Stimulated activated memory B cell treated with anti-CD40 and anti-IgM and Interleukin-4, amounts not matched to agents 10 μg/mL and 1 μg/mL and 100 μg/mL, for 72 hours (primary cell): ENCODE measurements around the gene ZNF211.
A peak's percentile ranks its signal among the peaks of the same experiment; 100 is the strongest.

ENCODE experiments used
- ATAC-seq: fragments of 150-1000 bp; cut with Tn5 transposase; 2 replicates; pipeline ENCODE4 v1.10.0; 2021
- H3K27ac Mint-ChIP-seq: one replicate; pipeline ENCODE4 v1.8.0; 2022; ENCODE audit warnings: mild to moderate bottlenecking, mixed read lengths
- H3K27me3 Mint-ChIP-seq: one replicate; pipeline ENCODE4 v1.8.0; 2022; ENCODE audit warnings: mixed read lengths
- H3K36me3 Mint-ChIP-seq: one replicate; pipeline ENCODE4 v1.8.0; 2022; ENCODE audit warnings: mixed read lengths
- H3K4me1 Mint-ChIP-seq: one replicate; pipeline ENCODE4 v1.8.0; 2022; ENCODE audit warnings: mixed read lengths
- H3K4me3 Mint-ChIP-seq: one replicate; pipeline ENCODE4 v1.8.0; 2022; ENCODE audit warnings: mild to moderate bottlenecking, moderate library complexity, mixed read lengths
- H3K9me3 Mint-ChIP-seq: one replicate; pipeline ENCODE4 v1.8.0; 2022; ENCODE audit warnings: mixed read lengths

The ZNF211 gene

GRCh38 chr19:57641715-57642234 is 8.8 kb downstream of the ZNF211 start:
- Mint-ChIP-seq H3K9me3 (peaks cover 26% of the 10 kb centered on the region), H3K4me1 (no peaks in the 10 kb centered on the region), H3K36me3 (peaks cover 78% of the 10 kb centered on the region), H3K4me3 (no peak overlapping the region), H3K27me3 (no peaks in the 10 kb centered on the region), H3K27ac (no peak overlapping the region)
- no peak for ATAC-seq

DNA sequence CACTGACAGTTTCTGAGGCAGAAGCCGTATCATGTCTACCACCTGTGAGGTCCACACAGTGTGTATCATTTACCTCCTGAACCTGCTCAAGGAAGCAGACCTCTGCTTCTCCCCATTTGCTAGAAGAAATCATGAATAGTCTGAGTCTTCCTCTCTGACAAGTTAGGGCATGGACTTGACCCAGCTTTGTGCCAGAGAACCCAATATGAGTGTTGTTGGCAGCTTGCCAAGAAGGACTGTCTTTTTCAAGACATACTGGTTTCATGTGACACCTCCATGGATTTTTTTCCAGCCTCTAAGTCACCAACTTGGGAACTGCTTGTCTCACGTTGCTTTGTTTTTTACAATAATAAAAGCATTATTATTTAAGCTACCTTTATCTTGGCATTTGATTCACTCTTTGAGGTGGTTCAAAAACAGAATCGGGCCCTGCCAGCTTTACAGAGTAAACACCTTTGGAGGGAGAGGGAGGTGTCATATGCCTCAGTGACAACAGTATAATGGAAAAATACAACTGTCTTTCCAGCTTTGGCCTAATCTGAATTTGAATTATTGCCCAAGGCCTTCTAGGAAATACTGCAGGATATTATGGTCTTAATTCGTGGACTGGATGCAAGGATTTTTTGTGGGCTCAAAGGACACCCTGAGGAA is 9.6 kb downstream of the ZNF211 start:
- no peaks in the 10 kb centered on the region for H3K4me1 Mint-ChIP-seq
- H3K4me3 Mint-ChIP-seq: no peak overlapping the region
- peaks cover 71% of the 10 kb centered on the region for H3K36me3 Mint-ChIP-seq
- peaks cover 22% of the 10 kb centered on the region for H3K9me3 Mint-ChIP-seq
- H3K27me3 Mint-ChIP-seq: no peaks in the 10 kb centered on the region
- no peak for ATAC-seq
- H3K27ac Mint-ChIP-seq: no peak overlapping the region

DNA sequence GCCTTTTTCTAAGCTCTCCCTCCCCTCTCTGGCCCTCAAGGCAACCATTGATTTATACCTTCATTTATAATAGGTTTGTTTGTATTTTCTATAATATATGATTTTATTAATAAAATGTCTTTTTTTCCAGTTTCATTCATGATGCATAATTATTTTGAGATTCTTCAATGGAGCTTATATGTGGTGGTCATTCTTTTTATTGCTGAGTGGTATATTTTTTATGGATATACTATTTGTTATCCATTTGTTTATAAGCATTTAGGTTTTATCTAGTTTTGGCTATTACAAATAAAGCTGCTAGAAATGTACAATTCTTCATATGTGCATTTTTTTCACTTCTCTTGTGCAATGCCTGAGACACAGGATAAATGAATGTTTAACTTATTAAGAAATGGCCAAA is 10.8 kb downstream of the ZNF211 start:
- no peak overlapping the region for H3K27ac Mint-ChIP-seq
- peaks cover 59% of the 10 kb centered on the region for H3K36me3 Mint-ChIP-seq
- no peaks in the 10 kb centered on the region for H3K27me3 Mint-ChIP-seq
- no peak overlapping the region for H3K4me3 Mint-ChIP-seq
- peaks cover 16% of the 10 kb centered on the region for H3K9me3 Mint-ChIP-seq
- ATAC-seq: no peak
- H3K4me1 Mint-ChIP-seq: no peaks in the 10 kb centered on the region

DNA sequence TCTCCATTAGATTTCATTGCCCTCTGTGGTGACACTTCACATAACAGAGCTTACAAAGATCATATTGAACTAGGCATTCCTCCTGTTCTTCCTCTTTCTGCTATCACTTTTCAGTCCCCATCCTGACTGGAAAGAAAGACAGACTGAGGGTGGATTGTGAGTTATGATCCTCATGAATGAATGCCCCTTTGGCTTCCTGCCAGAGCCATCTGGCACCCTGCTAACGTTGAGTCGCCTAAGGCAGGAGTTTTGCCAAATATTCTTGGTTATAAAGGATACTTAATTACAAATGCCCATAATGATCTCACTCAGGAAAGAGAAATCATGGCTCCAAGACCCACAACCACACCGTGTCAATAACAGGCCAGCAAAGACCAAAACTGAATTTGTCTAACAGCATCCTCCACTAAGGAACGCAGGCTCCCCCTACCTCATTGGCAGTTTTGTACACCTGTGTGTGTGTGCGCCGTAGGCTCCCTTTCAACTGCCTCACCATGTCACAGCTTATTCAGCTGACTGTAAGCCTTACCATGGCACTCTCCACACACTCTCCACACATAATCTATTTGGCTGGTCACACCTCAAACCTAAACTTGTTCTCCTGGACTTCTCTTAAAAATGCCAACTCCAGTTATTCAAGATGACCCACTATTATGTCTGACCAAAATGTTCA is 15.5 kb downstream of the ZNF211 start:
- H3K4me3 Mint-ChIP-seq: no peak overlapping the region
- H3K27ac Mint-ChIP-seq: no peak overlapping the region
- H3K36me3 Mint-ChIP-seq: peaks cover 18% of the 10 kb centered on the region
- H3K27me3 Mint-ChIP-seq: peaks cover 23% of the 10 kb centered on the region
- ATAC-seq: no peak
- peaks cover 5% of the 10 kb centered on the region for H3K4me1 Mint-ChIP-seq
- peaks cover 10% of the 10 kb centered on the region for H3K9me3 Mint-ChIP-seq

- Mint-ChIP-seq H3K27me3 (peaks cover 54% of the 10 kb centered on the region), H3K4me3 (no peak overlapping the region), H3K27ac (no peak overlapping the region), H3K9me3 (peaks cover 26% of the 10 kb centered on the region), H3K4me1 (peaks cover 5% of the 10 kb centered on the region), H3K36me3 (peaks cover 22% of the 10 kb centered on the region)
- no peak for ATAC-seq
These were observed 18.7 kb downstream of the ZNF211 start for GRCh38 chr19:57651654-57651996.

GRCh38 chr19:57653689-57654088 is 20.7 kb downstream of the ZNF211 start:
- Mint-ChIP-seq H3K4me3 (no peak overlapping the region), H3K27ac (no peak overlapping the region), H3K36me3 (peaks cover 22% of the 10 kb centered on the region), H3K27me3 (peaks cover 56% of the 10 kb centered on the region), H3K4me1 (peaks cover 5% of the 10 kb centered on the region), H3K9me3 (peaks cover 26% of the 10 kb centered on the region)
- ATAC-seq: no peak

DNA sequence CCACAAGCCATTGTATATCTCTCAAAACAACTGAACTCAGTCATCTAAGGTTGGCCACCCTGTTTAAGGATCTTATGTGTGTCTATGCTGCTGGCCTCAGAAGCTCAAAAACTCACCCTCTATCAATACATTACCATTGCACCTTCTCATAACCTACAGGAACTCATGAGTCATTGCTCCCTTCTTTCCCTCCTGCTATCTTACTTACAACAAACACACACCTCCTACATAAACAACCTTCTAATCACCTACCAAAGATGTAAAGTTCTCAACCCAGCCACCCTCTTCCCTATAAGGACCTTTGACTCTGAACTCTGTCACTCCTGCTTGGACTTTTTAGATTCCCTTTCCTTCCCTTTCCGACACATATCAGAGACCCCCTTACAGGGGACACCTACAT is 22.5 kb downstream of the ZNF211 start:
- Mint-ChIP-seq H3K27ac (no peak overlapping the region), H3K4me1 (peaks cover 5% of the 10 kb centered on the region), H3K4me3 (no peak overlapping the region), H3K27me3 (peaks cover 70% of the 10 kb centered on the region), H3K9me3 (peaks cover 26% of the 10 kb centered on the region), H3K36me3 (peaks cover 22% of the 10 kb centered on the region)
- ATAC-seq: no peak

DNA sequence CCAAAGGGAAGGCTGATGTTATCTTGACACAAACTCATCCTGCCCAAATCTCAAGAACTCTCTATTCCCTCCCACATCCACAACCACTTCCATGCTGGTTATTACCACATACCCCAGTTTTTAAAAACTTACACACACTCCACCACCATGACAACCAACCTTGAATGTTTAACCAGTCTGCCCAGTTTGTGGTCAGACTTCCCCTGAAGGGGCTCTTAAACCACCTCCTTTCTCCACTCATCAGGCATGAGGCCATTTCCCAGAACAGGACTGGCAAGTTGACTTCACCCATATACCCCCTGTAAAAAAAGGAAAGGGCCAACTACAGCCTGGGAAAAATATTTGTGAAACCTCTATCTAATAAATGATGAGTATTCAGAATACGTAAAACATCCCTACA is 23.4 kb downstream of the ZNF211 start:
- H3K27ac Mint-ChIP-seq: no peak overlapping the region
- no peak for ATAC-seq
- peaks cover 4% of the 10 kb centered on the region for H3K4me1 Mint-ChIP-seq
- peaks cover 22% of the 10 kb centered on the region for H3K36me3 Mint-ChIP-seq
- H3K4me3 Mint-ChIP-seq: no peak overlapping the region
- peaks cover 26% of the 10 kb centered on the region for H3K9me3 Mint-ChIP-seq
- peaks cover 76% of the 10 kb centered on the region for H3K27me3 Mint-ChIP-seq

DNA sequence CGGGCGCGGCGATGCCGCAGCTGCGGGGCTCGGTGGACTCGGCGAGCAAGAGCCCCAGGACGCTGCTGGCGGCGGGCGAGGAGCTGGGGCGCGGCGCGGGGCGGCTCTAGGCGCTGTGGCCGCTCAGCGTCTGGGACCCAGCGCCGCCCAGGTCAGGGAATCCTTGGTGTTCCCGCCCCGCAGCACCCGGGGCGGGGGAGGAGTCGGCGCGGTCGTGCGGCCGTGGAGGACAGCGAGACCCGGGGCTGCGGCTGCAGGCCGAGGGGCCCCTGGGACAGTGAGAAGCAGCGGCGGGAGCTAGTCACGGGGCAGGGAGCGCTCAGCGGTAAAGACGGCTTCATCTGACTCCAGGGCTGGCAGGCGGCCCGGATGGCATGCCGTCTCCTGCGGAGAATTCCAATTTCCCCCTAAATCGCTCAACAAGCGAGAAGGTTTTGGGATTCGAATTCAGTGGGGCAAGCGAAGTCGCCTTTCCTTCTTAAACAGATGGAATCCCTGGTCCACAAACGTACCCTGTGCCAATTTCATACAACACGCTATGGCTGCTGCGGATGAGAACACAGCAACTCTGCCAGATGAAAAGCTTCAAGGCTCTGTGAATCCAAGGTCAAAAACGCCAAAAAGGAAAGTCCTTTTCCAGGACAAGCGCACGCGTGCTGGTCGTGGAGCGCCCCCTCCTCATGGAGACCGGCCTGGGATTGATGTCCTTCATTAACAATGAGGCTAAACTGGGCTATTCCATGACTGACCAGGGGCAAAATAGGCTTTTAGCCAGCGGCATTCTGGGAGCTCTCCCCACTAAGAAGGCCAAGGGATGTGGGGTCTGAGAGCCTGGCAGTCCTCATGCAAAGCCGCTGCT is 31.5 kb downstream of the ZNF211 start:
- peaks cover 12% of the 10 kb centered on the region for H3K4me1 Mint-ChIP-seq
- no peaks in the 10 kb centered on the region for H3K36me3 Mint-ChIP-seq
- no peaks in the 10 kb centered on the region for H3K9me3 Mint-ChIP-seq
- peak; percentile 61 for ATAC-seq
- H3K27me3 Mint-ChIP-seq: peaks cover 49% of the 10 kb centered on the region
- peak overlapping the region; percentile 89 for H3K4me3 Mint-ChIP-seq
- peak overlapping the region; percentile 73 for H3K27ac Mint-ChIP-seq

- Mint-ChIP-seq H3K4me3 (no peak overlapping the region), H3K27ac (no peak overlapping the region), H3K36me3 (no peaks in the 10 kb centered on the region), H3K27me3 (peaks cover 41% of the 10 kb centered on the region), H3K9me3 (no peaks in the 10 kb centered on the region), H3K4me1 (peaks cover 12% of the 10 kb centered on the region)
- no peak for ATAC-seq
These were observed 32.4 kb downstream of the ZNF211 start for GRCh38 chr19:57665261-57665806.

GRCh38 chr19:57667228-57667627 is 34.3 kb downstream of the ZNF211 start:
- Mint-ChIP-seq H3K27me3 (peaks cover 37% of the 10 kb centered on the region), H3K27ac (no peak overlapping the region), H3K36me3 (no peaks in the 10 kb centered on the region), H3K4me1 (peaks cover 12% of the 10 kb centered on the region), H3K9me3 (no peaks in the 10 kb centered on the region), H3K4me3 (no peak overlapping the region)
- ATAC-seq: no peak

- Mint-ChIP-seq H3K4me3 (no peak within 1 kb of the TSS), H3K27me3 (peaks cover 34% of the 10 kb centered on the region), H3K9me3 (no peaks in the 10 kb centered on the region), H3K27ac (no peak within 1 kb of the TSS), H3K4me1 (peaks cover 12% of the 10 kb centered on the region), H3K36me3 (no peaks in the 10 kb centered on the region)
- ATAC-seq: no peak
These were observed 35.7 kb downstream of the ZNF211 start, which contains the start of gene ZSCAN4 for GRCh38 chr19:57668635-57669034. Gene ZSCAN4 (plus strand): TSS chr19:57668935. CDS start chr19:57676146, 7,211 bp downstream.

GRCh38 chr19:57671124-57671895 is 38.3 kb downstream of the ZNF211 start:
- no peaks in the 10 kb centered on the region for H3K4me1 Mint-ChIP-seq
- H3K4me3 Mint-ChIP-seq: no peak overlapping the region
- peaks cover 10% of the 10 kb centered on the region for H3K27me3 Mint-ChIP-seq
- no peak overlapping the region for H3K27ac Mint-ChIP-seq
- H3K9me3 Mint-ChIP-seq: no peaks in the 10 kb centered on the region
- no peak for ATAC-seq
- no peaks in the 10 kb centered on the region for H3K36me3 Mint-ChIP-seq

- no peaks in the 10 kb centered on the region for H3K36me3 Mint-ChIP-seq
- H3K27ac Mint-ChIP-seq: no peak overlapping the region
- no peaks in the 10 kb centered on the region for H3K9me3 Mint-ChIP-seq
- H3K27me3 Mint-ChIP-seq: peaks cover 10% of the 10 kb centered on the region
- no peak for ATAC-seq
- no peak overlapping the region for H3K4me3 Mint-ChIP-seq
- no peaks in the 10 kb centered on the region for H3K4me1 Mint-ChIP-seq
These were observed 39.5 kb downstream of the ZNF211 start for GRCh38 chr19:57672466-57672865.
